PC-3 (cell line): ENCODE data around the gene ACADSB.

Source experiments
- EZH2phosphoT487 ChIP-seq: fragments of 300-600 bp; sonication (generic); IDR thresholded peaks from 2 replicates; pipeline ENCODE4 v1.6.1; 2018; ENCODE audit warnings: mild to moderate bottlenecking, antibody characterized with exemption, low read length, borderline replicate concordance
- TF ChIP-seq, protein P1 (sequence below): fragments of 300-600 bp; sonication (generic); conservative IDR thresholded peaks from 2 replicates; pipeline ENCODE4 v1.5.1; 2017; ENCODE audit warnings: antibody characterized with exemption, low read depth, mild to moderate bottlenecking, low read length

DNA sequence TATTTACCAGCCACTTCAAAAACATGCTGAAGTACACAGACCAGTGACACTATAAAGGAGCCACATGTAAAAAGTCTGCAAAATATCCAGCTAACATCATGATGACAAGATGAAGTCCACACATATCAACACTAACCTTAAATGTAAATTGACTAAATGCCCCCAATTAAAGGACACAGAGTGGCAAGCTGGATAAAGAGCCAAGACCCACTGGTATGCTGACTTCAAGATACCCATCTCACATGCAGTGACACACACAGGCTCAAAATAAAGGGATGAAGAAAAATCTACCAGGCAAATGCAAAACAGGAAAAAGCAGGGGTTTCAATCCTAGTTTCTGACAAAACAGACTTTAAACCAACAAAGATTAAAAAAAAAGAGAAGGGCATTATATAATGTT lies 41.9 kb upstream of the ACADSB start:
- TF ChIP-seq, protein P1, sequence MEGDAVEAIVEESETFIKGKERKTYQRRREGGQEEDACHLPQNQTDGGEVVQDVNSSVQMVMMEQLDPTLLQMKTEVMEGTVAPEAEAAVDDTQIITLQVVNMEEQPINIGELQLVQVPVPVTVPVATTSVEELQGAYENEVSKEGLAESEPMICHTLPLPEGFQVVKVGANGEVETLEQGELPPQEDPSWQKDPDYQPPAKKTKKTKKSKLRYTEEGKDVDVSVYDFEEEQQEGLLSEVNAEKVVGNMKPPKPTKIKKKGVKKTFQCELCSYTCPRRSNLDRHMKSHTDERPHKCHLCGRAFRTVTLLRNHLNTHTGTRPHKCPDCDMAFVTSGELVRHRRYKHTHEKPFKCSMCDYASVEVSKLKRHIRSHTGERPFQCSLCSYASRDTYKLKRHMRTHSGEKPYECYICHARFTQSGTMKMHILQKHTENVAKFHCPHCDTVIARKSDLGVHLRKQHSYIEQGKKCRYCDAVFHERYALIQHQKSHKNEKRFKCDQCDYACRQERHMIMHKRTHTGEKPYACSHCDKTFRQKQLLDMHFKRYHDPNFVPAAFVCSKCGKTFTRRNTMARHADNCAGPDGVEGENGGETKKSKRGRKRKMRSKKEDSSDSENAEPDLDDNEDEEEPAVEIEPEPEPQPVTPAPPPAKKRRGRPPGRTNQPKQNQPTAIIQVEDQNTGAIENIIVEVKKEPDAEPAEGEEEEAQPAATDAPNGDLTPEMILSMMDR: no peak
- TF ChIP-seq EZH2phosphoT487: no peak
